NCI-H1436 (cell line): ENCODE measurements around the gene MMP2.
A peak's percentile ranks its signal among the peaks of the same experiment; 100 is the strongest.

Source experiments
- DNase-seq: peaks from one replicate; lab custom pipeline; 2025; lab: John Stamatoyannopoulos, UW

The MMP2 gene

GRCh38 chr16:55478827-55479429 is at the start of gene MMP2:
TSS of gene MMP2 (plus strand) at chr16:55479198. CDS start at chr16:55479480, 282 bp downstream.
- DNase-seq: no peak

- no peak for DNase-seq
These were observed 46.0 kb upstream of the MMP2 start for GRCh38 chr16:55433030-55433429.

GRCh38 chr16:55433535-55433934 is 45.5 kb upstream of the MMP2 start:
- DNase-seq: no peak

GRCh38 chr16:55434000-55434399 is 45.0 kb upstream of the MMP2 start:
- DNase-seq: no peak

GRCh38 chr16:55435387-55435786 is 43.6 kb upstream of the MMP2 start:
- DNase-seq: no peak

- no peak for DNase-seq
These were observed 42.4 kb upstream of the MMP2 start for GRCh38 chr16:55436587-55436986.

GRCh38 chr16:55437625-55438024 is 41.4 kb upstream of the MMP2 start:
- no peak for DNase-seq

- no peak for DNase-seq
These were observed 40.7 kb upstream of the MMP2 start for GRCh38 chr16:55438281-55438680.

GRCh38 chr16:55439101-55439690 is 39.8 kb upstream of the MMP2 start:
- DNase-seq: no peak

- DNase-seq: no peak
These were observed 35.3 kb upstream of the MMP2 start for GRCh38 chr16:55443434-55444346.

- DNase-seq: no peak
These were observed 34.1 kb upstream of the MMP2 start for GRCh38 chr16:55444754-55445485.

GRCh38 chr16:55447231-55447630 is 31.8 kb upstream of the MMP2 start:
- no peak for DNase-seq

- DNase-seq: no peak
These were observed 26.0 kb upstream of the MMP2 start for GRCh38 chr16:55452996-55453395.

- DNase-seq: no peak
These were observed 25.1 kb upstream of the MMP2 start for GRCh38 chr16:55453909-55454308.

GRCh38 chr16:55454861-55455260 is 24.1 kb upstream of the MMP2 start:
- DNase-seq: no peak

- DNase-seq: no peak
These were observed 16.8 kb upstream of the MMP2 start for GRCh38 chr16:55462241-55462640.

- no peak for DNase-seq
These were observed 14.6 kb upstream of the MMP2 start for GRCh38 chr16:55464375-55464774.

- peak; percentile 75 for DNase-seq
These were observed 13.7 kb upstream of the MMP2 start for GRCh38 chr16:55465077-55465896.

- DNase-seq: no peak
These were observed 12.8 kb upstream of the MMP2 start for GRCh38 chr16:55466209-55466608.

GRCh38 chr16:55467898-55468297 is 11.1 kb upstream of the MMP2 start:
- no peak for DNase-seq

GRCh38 chr16:55468352-55468990 is 10.5 kb upstream of the MMP2 start:
- DNase-seq: no peak
